ENCODE results near the gene KRTAP10-7.
"Not testable (repeated sequence)": the region's sequence is repeated elsewhere in the genome, so short reads cannot be mapped to it uniquely, and the experiment has no call there.

KRTAP10-7 gene

GRCh38 chr21:44571844-44572782 is 28.3 kb upstream of the KRTAP10-7 start:
- DNase-seq (ENCODE audit: low read depth) = no peak

- no peak for DNase-seq (ENCODE audit: low read depth)
Measured at GRCh38 chr21:44572959-44573583, 27.3 kb upstream of the KRTAP10-7 start.

GRCh38 chr21:44573630-44574456 is 26.6 kb upstream of the KRTAP10-7 start, which contains the start of gene KRTAP10-4:
Gene KRTAP10-4, plus strand, starts transcription at chr21:44573729. Its CDS starts 30 bp downstream, at chr21:44573759.
- not testable (repeated sequence) for DNase-seq (ENCODE audit: low read depth)

- no peak for DNase-seq (ENCODE audit: low read depth)
Measured at GRCh38 chr21:44574457-44575306, 25.7 kb upstream of the KRTAP10-7 start.

GRCh38 chr21:44575307-44576024 is 24.9 kb upstream of the KRTAP10-7 start:
- DNase-seq (ENCODE audit: low read depth) = no peak

- DNase-seq (ENCODE audit: low read depth) = no peak
Measured at GRCh38 chr21:44576025-44576420, 24.4 kb upstream of the KRTAP10-7 start.

- no peak for DNase-seq (ENCODE audit: low read depth)
Measured at GRCh38 chr21:44578371-44579055, 21.9 kb upstream of the KRTAP10-7 start.

- DNase-seq (ENCODE audit: low read depth) = no peak
Measured at GRCh38 chr21:44579056-44579832, 21.2 kb upstream of the KRTAP10-7 start.

GRCh38 chr21:44579833-44580144 is 20.6 kb upstream of the KRTAP10-7 start:
- no peak for DNase-seq (ENCODE audit: low read depth)

- DNase-seq (ENCODE audit: low read depth) = not testable (repeated sequence)
Measured at GRCh38 chr21:44580231-44580821, 20.1 kb upstream of the KRTAP10-7 start, which contains the start of gene KRTAP10-5. Gene KRTAP10-5, minus strand, starts transcription at chr21:44580604. Its CDS starts 26 bp downstream, at chr21:44580578.

- DNase-seq (ENCODE audit: low read depth) = no peak
Measured at GRCh38 chr21:44581158-44581557, 19.2 kb upstream of the KRTAP10-7 start.

GRCh38 chr21:44582055-44582454 is 18.3 kb upstream of the KRTAP10-7 start:
- no peak for DNase-seq (ENCODE audit: low read depth)

GRCh38 chr21:44583089-44583799 is 17.2 kb upstream of the KRTAP10-7 start:
- no peak for DNase-seq (ENCODE audit: low read depth)

GRCh38 chr21:44583800-44584147 is 16.6 kb upstream of the KRTAP10-7 start:
- no peak for DNase-seq (ENCODE audit: low read depth)

- DNase-seq (ENCODE audit: low read depth) = no peak
Measured at GRCh38 chr21:44585892-44586291, 14.5 kb upstream of the KRTAP10-7 start.

GRCh38 chr21:44589094-44589493 is 11.3 kb upstream of the KRTAP10-7 start:
- no peak for DNase-seq (ENCODE audit: low read depth)

- no peak for DNase-seq (ENCODE audit: low read depth)
Measured at GRCh38 chr21:44589586-44590305, 10.7 kb upstream of the KRTAP10-7 start.

GRCh38 chr21:44590311-44590721 is 10.1 kb upstream of the KRTAP10-7 start:
- no peak for DNase-seq (ENCODE audit: low read depth)

Measured in CMK (cell line).